HG03108 (cell line): ENCODE data around the gene TMEM14A.

Experiments used
- ATAC-seq: cut with Tn5 transposase; IDR thresholded peaks from one replicate; pipeline ENCODE4 v1.9.1; 2021; ENCODE audit warnings: moderate library complexity; ENCODE audit not compliant: unreplicated experiment

Gene TMEM14A

GRCh38 chr6:52670502-52671409 is at the start of gene TMEM14A:
TSS of gene TMEM14A (plus strand) at chr6:52671113. CDS start at chr6:52677103, 5,990 bp downstream.
- ATAC-seq: peak; percentile 97

- no peak for ATAC-seq
Measured at GRCh38 chr6:52621631-52622030, 49.3 kb upstream of the TMEM14A start.

- ATAC-seq: no peak
Measured at GRCh38 chr6:52622810-52623209, 48.1 kb upstream of the TMEM14A start.

GRCh38 chr6:52632011-52632410 is 38.9 kb upstream of the TMEM14A start:
- no peak for ATAC-seq

- no peak for ATAC-seq
Measured at GRCh38 chr6:52634211-52634610, 36.7 kb upstream of the TMEM14A start.

- ATAC-seq: no peak
Measured at GRCh38 chr6:52635049-52635577, 35.8 kb upstream of the TMEM14A start.

- no peak for ATAC-seq
Measured at GRCh38 chr6:52636830-52637229, 34.1 kb upstream of the TMEM14A start.

GRCh38 chr6:52639493-52639892 is 31.4 kb upstream of the TMEM14A start:
- ATAC-seq: no peak

GRCh38 chr6:52640170-52640569 is 30.7 kb upstream of the TMEM14A start:
- ATAC-seq: no peak

GRCh38 chr6:52640916-52641315 is 30.0 kb upstream of the TMEM14A start:
- no peak for ATAC-seq

- no peak for ATAC-seq
Measured at GRCh38 chr6:52641388-52641787, 29.5 kb upstream of the TMEM14A start.

GRCh38 chr6:52641826-52642225 is 29.1 kb upstream of the TMEM14A start:
- no peak for ATAC-seq

GRCh38 chr6:52642368-52642767 is 28.5 kb upstream of the TMEM14A start:
- ATAC-seq: no peak

- no peak for ATAC-seq
Measured at GRCh38 chr6:52643158-52643557, 27.8 kb upstream of the TMEM14A start.

- no peak for ATAC-seq
Measured at GRCh38 chr6:52644253-52644652, 26.7 kb upstream of the TMEM14A start.

- no peak for ATAC-seq
Measured at GRCh38 chr6:52645976-52646375, 24.9 kb upstream of the TMEM14A start.

GRCh38 chr6:52647199-52647598 is 23.7 kb upstream of the TMEM14A start:
- no peak for ATAC-seq

GRCh38 chr6:52649536-52650160 is 21.3 kb upstream of the TMEM14A start:
- ATAC-seq: no peak

GRCh38 chr6:52650941-52651340 is 20.0 kb upstream of the TMEM14A start:
- no peak for ATAC-seq

- ATAC-seq: no peak
Measured at GRCh38 chr6:52653151-52653550, 17.8 kb upstream of the TMEM14A start.

GRCh38 chr6:52654007-52654406 is 16.9 kb upstream of the TMEM14A start:
- no peak for ATAC-seq

GRCh38 chr6:52654592-52654991 is 16.3 kb upstream of the TMEM14A start:
- no peak for ATAC-seq
